ENCODE results near the gene ABCA8. TPM values are rescaled to one million over a fixed set of nuclear protein-coding genes. Genes with fewer than 3 reads are reported as not detected.
"Not testable (repeated sequence)": the region's sequence is repeated elsewhere in the genome, so short reads cannot be mapped to it uniquely, and the experiment has no call there.

Gene ABCA8, protein sequence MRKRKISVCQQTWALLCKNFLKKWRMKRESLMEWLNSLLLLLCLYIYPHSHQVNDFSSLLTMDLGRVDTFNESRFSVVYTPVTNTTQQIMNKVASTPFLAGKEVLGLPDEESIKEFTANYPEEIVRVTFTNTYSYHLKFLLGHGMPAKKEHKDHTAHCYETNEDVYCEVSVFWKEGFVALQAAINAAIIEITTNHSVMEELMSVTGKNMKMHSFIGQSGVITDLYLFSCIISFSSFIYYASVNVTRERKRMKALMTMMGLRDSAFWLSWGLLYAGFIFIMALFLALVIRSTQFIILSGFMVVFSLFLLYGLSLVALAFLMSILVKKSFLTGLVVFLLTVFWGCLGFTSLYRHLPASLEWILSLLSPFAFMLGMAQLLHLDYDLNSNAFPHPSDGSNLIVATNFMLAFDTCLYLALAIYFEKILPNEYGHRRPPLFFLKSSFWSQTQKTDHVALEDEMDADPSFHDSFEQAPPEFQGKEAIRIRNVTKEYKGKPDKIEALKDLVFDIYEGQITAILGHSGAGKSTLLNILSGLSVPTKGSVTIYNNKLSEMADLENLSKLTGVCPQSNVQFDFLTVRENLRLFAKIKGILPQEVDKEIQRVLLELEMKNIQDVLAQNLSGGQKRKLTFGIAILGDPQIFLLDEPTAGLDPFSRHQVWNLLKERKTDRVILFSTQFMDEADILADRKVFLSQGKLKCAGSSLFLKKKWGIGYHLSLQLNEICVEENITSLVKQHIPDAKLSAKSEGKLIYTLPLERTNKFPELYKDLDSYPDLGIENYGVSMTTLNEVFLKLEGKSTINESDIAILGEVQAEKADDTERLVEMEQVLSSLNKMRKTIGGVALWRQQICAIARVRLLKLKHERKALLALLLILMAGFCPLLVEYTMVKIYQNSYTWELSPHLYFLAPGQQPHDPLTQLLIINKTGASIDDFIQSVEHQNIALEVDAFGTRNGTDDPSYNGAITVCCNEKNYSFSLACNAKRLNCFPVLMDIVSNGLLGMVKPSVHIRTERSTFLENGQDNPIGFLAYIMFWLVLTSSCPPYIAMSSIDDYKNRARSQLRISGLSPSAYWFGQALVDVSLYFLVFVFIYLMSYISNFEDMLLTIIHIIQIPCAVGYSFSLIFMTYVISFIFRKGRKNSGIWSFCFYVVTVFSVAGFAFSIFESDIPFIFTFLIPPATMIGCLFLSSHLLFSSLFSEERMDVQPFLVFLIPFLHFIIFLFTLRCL (N-terminal part only)
- total RNA-seq, result not detected

DNA sequence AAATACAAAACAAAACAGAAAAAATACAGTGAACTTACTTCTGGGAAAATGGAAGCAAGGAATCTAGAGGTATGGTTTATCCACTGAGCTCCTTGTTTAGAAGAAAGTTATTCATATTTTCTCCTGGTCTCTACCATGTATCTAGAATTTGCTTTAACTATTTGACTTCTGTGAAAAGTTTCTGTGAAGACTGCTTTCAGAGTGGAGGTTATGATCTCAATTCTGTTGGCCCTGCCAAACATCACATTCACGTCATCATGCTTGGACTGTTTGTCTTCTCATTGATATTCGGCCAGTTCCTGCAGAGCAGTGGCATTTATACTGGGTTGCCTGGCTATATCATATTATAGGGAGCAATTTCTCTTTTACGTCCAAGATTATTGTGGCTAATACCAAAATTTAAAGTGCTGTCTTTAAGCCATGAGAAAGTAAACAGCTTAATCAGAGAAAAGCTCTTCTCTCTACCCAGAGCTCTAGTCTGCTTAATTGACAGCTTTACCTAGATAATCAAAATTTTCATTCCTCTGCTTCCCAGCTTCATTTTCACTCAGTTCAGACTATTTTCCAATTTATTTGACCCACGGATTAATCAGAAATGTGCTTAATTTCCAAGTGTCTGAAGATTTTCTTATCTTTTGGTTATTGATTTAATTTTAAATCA is at the start of gene ABCA8:
Gene ABCA8, minus strand, starts transcription at position 212 of the 661 bp plus-strand sequence. CDS start 13,358 bp downstream, outside the sequence.
- Mint-ChIP-seq H3K4me3 (no peak within 1 kb of the TSS), H3K27me3 (no peaks in the 10 kb centered on the region), H3K9me3 (peaks cover 2% of the 10 kb centered on the region), H3K36me3 (no peaks in the 10 kb centered on the region), H3K27ac (no peak within 1 kb of the TSS), H3K4me1 (no peaks in the 10 kb centered on the region)
- DNase-seq, result no peak

DNA sequence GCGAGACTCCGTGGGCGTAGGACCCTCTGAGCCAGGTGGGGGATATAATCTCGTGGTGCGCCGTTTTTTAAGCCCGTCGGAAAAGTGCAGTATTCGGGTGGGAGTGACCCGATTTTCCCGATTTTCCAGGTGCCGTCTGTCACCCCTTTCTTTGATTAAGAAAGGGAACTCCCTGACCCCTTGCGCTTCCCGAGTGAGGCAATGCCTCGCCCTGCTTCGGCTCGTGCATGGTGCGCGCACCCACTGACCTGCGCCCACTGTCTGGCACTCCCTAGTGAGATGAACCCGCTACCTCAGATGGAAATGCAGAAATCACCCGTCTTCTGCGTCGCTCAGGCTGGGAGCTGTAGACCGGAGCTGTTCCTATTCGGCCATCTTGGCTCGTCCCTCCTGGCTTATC is 49.6 kb upstream of the ABCA8 start:
- not testable (repeated sequence) for H3K4me1 Mint-ChIP-seq, DNase-seq, H3K4me3 Mint-ChIP-seq, H3K36me3 Mint-ChIP-seq, H3K27me3 Mint-ChIP-seq, H3K27ac Mint-ChIP-seq, H3K9me3 Mint-ChIP-seq

DNA sequence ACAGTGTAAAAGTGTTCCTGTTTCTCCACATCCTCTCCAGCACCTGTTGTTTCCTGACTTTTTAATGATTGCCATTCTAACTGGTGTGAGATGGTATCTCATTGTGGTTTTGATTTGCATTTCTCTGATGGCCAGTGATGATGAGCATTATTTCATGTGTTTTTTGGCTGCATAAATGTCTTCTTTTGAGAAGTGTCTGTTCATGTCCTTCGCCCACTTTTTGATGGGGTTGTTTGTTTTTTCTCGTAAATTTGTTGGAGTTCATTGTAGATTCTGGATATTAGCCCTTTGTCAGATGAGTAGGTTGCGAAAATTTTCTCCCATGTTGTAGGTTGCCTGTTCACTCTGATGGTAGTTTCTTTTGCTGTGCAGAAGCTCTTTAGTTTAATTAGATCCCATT is 44.6 kb upstream of the ABCA8 start:
- H3K27ac Mint-ChIP-seq, DNase-seq, H3K9me3 Mint-ChIP-seq, H3K4me3 Mint-ChIP-seq, H3K4me1 Mint-ChIP-seq, H3K27me3 Mint-ChIP-seq, H3K36me3 Mint-ChIP-seq: not testable (repeated sequence)

DNA sequence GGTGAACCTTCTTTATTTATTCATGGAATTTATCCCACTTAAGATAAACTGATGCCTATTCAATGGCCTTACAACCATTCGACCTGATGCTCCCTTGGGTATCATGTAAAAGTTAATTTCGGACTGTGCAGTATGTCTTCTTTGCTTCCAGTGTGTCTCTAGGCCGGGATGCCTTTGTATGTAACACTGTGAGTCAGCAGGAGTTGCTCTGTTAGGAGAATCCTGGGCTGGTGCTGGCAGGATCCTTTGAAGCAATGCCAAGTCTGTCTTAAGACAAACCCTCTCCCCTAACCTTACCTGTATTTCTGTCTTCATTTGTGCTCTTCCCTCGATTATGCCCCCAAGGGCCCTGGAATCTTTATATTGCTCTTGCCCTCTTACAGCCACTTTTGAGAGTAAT is 37.9 kb upstream of the ABCA8 start:
- Mint-ChIP-seq H3K36me3 (no peaks in the 10 kb centered on the region), H3K27me3 (no peaks in the 10 kb centered on the region), H3K27ac (no peak overlapping the region), H3K4me1 (no peaks in the 10 kb centered on the region), H3K4me3 (no peak overlapping the region), H3K9me3 (no peaks in the 10 kb centered on the region)
- no peak for DNase-seq

DNA sequence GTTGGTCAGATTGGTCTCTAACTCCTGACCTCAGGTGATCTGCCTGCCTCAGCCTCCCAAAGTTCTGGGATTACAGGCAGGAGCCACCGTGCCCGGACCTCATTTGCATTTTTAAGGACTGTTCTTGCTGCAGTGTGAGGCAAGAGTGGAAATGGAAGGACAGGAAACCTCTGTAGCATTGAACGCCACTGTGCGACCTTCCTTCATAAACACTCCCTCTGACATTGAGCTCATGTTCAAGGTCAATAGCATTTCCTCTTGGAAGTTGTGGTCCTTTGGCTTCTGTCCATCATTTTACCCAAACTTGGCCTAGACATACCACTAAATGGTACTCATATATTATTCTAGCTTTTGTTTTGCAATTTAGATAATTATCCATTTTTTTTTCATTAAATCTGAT is 32.8 kb upstream of the ABCA8 start:
- Mint-ChIP-seq H3K4me3 (no peak overlapping the region), H3K36me3 (no peaks in the 10 kb centered on the region), H3K27me3 (no peaks in the 10 kb centered on the region), H3K9me3 (no peaks in the 10 kb centered on the region), H3K27ac (no peak overlapping the region), H3K4me1 (no peaks in the 10 kb centered on the region)
- DNase-seq, result no peak

DNA sequence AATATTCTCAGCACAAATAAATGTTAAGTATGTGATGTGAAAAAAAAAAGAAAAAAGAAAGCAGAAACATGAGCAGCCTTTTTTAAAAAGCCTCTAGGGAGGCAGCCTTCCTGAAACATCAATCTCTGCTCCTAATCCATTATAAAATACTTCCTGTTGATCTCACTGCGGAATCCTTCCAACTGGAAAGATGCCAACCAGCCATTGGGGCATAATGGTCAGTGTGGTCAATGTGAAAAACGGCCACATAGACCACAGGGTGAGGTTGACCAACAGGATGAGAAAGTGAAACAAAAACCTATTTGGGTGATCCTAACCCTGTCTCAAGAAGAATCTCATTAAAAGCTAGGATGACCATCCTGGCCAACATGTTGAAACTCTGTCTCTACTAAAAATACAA is 26.1 kb upstream of the ABCA8 start:
- Mint-ChIP-seq H3K4me3 (no peak overlapping the region), H3K36me3 (no peaks in the 10 kb centered on the region), H3K4me1 (no peaks in the 10 kb centered on the region), H3K27me3 (no peaks in the 10 kb centered on the region), H3K9me3 (no peaks in the 10 kb centered on the region), H3K27ac (no peak overlapping the region)
- no peak for DNase-seq

DNA sequence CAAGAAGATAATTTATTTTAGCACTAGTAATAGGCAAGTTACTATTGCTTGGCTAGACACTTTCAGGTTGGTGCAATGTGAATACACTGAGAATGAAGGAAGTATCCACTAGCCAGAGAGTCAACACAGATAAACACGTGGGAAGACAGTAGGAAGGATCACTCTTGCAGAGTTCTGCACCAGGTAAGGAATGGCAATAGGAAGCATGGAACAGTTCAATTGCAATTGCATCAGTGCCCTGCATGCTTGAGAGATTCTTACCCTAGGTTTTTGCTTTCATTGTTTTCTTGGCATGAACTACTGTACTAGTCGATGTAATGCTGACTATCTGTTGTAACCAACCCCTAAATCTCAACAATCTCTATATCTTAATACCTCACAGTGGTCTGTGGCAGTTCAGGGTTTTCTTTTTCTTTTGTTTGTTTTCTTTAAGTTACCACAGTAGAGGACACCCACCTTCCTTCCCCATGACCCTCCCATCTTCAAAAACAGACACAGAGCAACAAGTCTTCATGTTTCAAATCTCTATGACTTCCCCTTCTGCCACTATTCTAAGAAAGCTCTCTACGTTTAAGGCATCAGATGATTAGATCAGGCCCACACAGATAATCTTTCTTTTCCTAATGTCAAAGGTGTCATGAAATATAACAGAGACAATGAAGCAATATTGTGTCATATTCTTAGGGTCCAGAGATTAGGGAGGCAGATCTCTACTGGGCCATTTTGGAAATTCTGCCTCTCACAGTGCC is 18.1 kb upstream of the ABCA8 start:
- H3K36me3 Mint-ChIP-seq, result no peaks in the 10 kb centered on the region
- no peak for DNase-seq
- H3K4me3 Mint-ChIP-seq, result no peak overlapping the region
- H3K27ac Mint-ChIP-seq, result no peak overlapping the region
- H3K9me3 Mint-ChIP-seq, result no peaks in the 10 kb centered on the region
- H3K4me1 Mint-ChIP-seq, result no peaks in the 10 kb centered on the region
- H3K27me3 Mint-ChIP-seq, result peaks cover 3% of the 10 kb centered on the region

DNA sequence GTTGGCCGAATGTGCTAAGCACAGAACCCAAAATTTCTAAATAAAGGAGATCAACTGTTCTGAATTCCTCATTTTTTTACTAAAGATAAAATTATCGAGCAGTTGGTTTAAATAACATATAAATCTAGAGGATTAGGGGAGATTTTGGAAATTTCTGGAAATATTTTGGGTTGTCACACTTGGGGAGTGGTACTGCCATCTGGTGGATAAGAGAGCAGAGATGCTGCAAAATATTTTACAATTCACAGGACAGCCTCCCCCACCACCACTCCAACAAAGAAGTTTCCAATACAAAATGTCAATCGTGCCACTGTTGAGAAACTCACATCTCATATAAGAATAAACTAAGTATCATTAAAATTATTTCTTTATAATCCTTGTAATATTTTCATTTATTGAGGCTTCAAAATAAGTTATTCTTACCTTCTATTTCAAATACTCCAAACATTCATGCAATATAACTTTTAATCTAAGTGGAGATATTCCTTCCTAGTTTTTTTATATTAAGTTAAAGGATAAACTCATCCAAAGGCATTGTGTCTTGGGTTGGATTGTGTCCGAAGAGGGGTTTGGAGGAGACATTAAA is 17.0 kb upstream of the ABCA8 start:
- no peak overlapping the region for H3K4me3 Mint-ChIP-seq
- peaks cover 3% of the 10 kb centered on the region for H3K27me3 Mint-ChIP-seq
- H3K9me3 Mint-ChIP-seq, result no peaks in the 10 kb centered on the region
- no peaks in the 10 kb centered on the region for H3K36me3 Mint-ChIP-seq
- DNase-seq, result no peak
- no peaks in the 10 kb centered on the region for H3K4me1 Mint-ChIP-seq
- no peak overlapping the region for H3K27ac Mint-ChIP-seq

DNA sequence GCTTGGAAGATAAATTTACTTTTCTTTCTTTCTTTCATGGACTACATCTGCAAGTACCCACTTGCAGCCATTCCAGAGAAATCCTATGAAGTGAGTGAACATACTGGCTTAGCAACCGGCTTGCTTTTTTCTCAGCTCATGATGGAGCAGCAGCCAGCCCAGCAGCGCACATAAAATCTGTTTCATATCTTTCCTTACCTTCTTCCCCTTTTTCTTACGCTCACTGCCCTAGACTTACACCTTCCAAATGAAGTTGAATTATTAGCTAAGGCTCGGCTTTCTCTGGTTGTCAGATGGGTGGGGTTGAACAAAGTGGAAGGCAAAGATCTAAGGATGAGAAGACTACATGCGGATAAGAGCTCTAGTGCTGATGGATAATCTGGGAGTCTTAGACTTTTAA is 13.9 kb upstream of the ABCA8 start:
- H3K4me3 Mint-ChIP-seq, result no peak overlapping the region
- H3K27me3 Mint-ChIP-seq, result peaks cover 3% of the 10 kb centered on the region
- no peaks in the 10 kb centered on the region for H3K36me3 Mint-ChIP-seq

DNA sequence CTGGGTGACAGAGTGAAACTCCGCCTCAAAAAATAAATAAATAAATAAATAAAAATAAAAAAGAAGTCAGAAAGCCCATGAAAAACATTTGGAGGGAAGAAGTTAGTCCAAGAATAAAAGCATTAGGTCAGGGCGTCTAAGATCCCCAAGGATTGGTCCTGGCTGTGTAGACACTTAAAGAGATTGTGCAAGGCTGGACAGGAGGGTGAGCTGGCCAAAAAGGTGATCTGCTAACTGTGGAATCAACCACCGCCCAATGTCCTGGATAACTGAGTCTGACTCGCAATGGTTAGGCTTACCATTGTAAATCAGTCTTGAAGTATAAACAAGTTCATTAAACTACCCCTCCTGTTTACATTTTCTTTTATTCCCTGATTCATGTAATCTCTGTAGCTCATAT is 8.8 kb upstream of the ABCA8 start:
- Mint-ChIP-seq H3K9me3 (peaks cover 2% of the 10 kb centered on the region), H3K4me1 (no peaks in the 10 kb centered on the region), H3K4me3 (no peak overlapping the region), H3K27me3 (no peaks in the 10 kb centered on the region), H3K36me3 (no peaks in the 10 kb centered on the region), H3K27ac (no peak overlapping the region)
- no peak for DNase-seq

More for the DNA sequence above, 13.9 kb upstream of the ABCA8 start:
- H3K4me1 Mint-ChIP-seq, result no peaks in the 10 kb centered on the region
- DNase-seq, result no peak
- H3K27ac Mint-ChIP-seq, result no peak overlapping the region
- H3K9me3 Mint-ChIP-seq, result no peaks in the 10 kb centered on the region

DNA sequence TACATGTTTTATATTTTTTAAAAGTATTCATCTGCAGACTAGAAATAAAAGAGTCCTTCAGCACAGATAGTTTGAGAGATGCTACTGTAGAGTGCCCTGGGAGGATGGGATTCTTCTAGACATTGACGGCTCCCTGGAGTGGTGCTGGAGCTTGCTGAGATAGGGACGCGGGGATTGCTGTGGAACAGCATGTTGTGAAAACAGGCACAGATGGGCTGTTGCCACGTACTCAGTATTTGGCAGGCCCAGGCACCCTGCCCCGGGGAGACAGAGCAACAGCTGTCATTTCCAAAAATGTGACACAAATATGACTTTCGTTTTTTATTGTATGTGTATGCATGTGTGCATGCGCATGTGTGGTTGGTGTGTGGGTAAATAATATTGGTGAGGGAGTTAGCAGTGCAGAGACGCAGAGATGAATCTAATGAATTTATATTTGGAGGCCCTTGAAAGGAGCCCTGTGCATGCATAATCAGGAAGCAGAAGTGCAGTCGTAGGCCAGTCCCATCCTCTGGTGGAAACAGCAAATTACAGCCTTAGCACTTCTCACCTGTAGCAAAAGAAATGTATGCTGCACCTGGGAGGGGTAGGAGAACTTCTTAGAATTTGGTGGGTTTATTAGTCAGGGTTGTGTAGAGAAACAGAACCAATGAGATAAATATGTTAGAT is 6.2 kb upstream of the ABCA8 start:
- no peak for DNase-seq
- Mint-ChIP-seq H3K27me3 (no peaks in the 10 kb centered on the region), H3K27ac (no peak overlapping the region), H3K4me1 (no peaks in the 10 kb centered on the region), H3K4me3 (no peak overlapping the region), H3K9me3 (peaks cover 2% of the 10 kb centered on the region), H3K36me3 (no peaks in the 10 kb centered on the region)

DNA sequence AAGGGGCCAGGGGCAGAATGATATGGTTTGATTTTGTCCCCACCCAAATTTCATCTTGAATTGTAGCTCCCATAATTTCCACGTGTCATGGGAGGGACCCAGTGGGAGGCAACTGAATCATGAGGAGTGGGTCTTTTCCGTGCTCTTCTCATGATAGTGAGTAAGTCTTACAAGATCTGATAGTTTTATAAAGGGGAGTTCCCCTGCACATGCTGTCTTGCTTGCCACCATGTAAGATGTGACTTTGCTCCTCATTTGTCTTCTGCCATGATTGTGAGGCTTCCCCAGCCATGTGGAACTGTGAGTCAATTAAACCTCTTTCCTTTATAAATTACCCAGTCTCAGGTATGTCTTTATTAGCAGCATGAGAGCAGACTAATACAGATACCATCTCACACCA is 3.9 kb upstream of the ABCA8 start:
- H3K27ac Mint-ChIP-seq, H3K4me3 Mint-ChIP-seq, H3K27me3 Mint-ChIP-seq, H3K9me3 Mint-ChIP-seq, H3K36me3 Mint-ChIP-seq, H3K4me1 Mint-ChIP-seq, DNase-seq: not testable (repeated sequence)

DNA sequence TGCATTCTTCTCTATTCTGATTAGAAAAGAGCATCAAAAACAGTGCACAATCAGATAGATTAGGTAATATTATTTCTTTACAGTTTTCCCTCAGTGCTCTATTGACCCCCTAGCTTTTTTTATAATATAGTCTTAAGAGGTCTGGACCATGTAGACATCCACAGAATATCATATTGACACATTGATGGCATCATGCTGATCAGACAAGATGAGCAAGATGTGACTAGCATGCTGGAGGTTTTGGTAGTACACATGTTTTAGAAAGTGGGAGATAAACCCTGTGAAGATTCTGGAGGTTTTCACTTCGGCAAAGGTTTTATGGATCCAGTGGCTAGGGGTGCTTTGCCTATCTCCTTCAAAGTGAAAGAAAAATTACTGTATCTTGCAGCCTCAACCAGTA is 2.8 kb upstream of the ABCA8 start:
- DNase-seq, result no peak
- Mint-ChIP-seq H3K9me3 (peaks cover 2% of the 10 kb centered on the region), H3K27me3 (no peaks in the 10 kb centered on the region), H3K27ac (no peak overlapping the region), H3K4me3 (no peak overlapping the region), H3K4me1 (no peaks in the 10 kb centered on the region), H3K36me3 (no peaks in the 10 kb centered on the region)

Measured in activated naive CD8-positive, alpha-beta T cell treated with anti-CD3 and anti-CD28 coated beads for 36 hours (primary cell).